ENCODE data around the gene MAGEB3.

Gene MAGEB3

GRCh38 chrX:30280428-30280827 lies 50.0 kb downstream of the MAGEB3 start:
- DNase-seq: no peak

- DNase-seq: no peak
These were observed 52.1 kb downstream of the MAGEB3 start for GRCh38 chrX:30282527-30282926.

GRCh38 chrX:30283456-30284200 lies 53.2 kb downstream of the MAGEB3 start:
- DNase-seq: no peak

Measured in stimulated activated CD4-positive, alpha-beta T cell treated with anti-CD3 and anti-CD28 coated beads, Interleukin-15, amount 100 ng/mL, for 24 hours (primary cell).